Left colon (tissue), 2 donors: ENCODE results near the gene SLCO4C1. TPM values are rescaled to one million over a fixed set of nuclear protein-coding genes. Genes with fewer than 3 reads are reported as not detected.

Experiments used
- ATAC-seq: fragments of 200-7000 bp; cut with Tn5 transposase; one replicate; pipeline ENCODE4 v1.9.1; 2020; ENCODE audit warnings: mild to moderate bottlenecking, moderate library complexity
- DNase-seq, 2 donors: peaks; one replicate each; pipeline ENCODE4 v3.0.0-alpha.2; 2020
- intact Hi-C, 2 donors: fragments of 100-400 bp; cut with DNase I in 1 of 2; cut with micrococcal nuclease in 1 of 2; formaldehyde crosslinking; loops; one replicate each; pipeline versions ENCODE4 v1.11.2 to v1.14.0; 2022; cut with DNase I, micrococcal nuclease
- total RNA-seq, 2 donors: library from RNA; stranded (reverse); fragmentation: NEBNext Ultra II Directional; extraction: Animal tissue kit (Norgen Biotek cat#: 25700); gene quantifications; one replicate each; pipeline ENCODE4 v1.2.1, GENCODE V29; 2021
- donor health status: DM: no; HTN: no; CAD: no.
- donor health status: DM: yes; HTN: yes; CAD: no.

The SLCO4C1 gene
- total RNA-seq, 2 donors from 2014 or later: 2.3 to 2.7 TPM

- intact Hi-C loops: no loop called here
- no peak for ATAC-seq
- DNase-seq: no peak
Measured at GRCh38 chr5:102279711-102280110, 16.4 kb downstream of the SLCO4C1 start.

GRCh38 chr5:102278231-102278630 lies 17.9 kb downstream of the SLCO4C1 start:
- intact Hi-C loops: no loop called here
- DNase-seq: no peak
- no peak for ATAC-seq

GRCh38 chr5:102277144-102277543 lies 18.9 kb downstream of the SLCO4C1 start:
- ATAC-seq (no peak), DNase-seq (no peak)
- intact Hi-C loops: no loop called here

GRCh38 chr5:102271759-102272158 lies 24.3 kb downstream of the SLCO4C1 start:
- DNase-seq (no peak), ATAC-seq (no peak)
- intact Hi-C loops: no loop called here

GRCh38 chr5:102270036-102270435 lies 26.0 kb downstream of the SLCO4C1 start:
- ATAC-seq (peak; percentile 54), DNase-seq (no peak)
- intact Hi-C loops: no loop called here

GRCh38 chr5:102262688-102263087 lies 33.4 kb downstream of the SLCO4C1 start:
- DNase-seq (no peak), ATAC-seq (peak; percentile 60)
- intact Hi-C loops: no loop called here

- ATAC-seq: no peak
- intact Hi-C loops: no loop called here
- no peak for DNase-seq
Measured at GRCh38 chr5:102249381-102249780, 46.7 kb downstream of the SLCO4C1 start.

- ATAC-seq: no peak
- intact Hi-C loops: no loop called here
- no peak for DNase-seq
Measured at GRCh38 chr5:102243213-102243612, 52.9 kb downstream of the SLCO4C1 start.

GRCh38 chr5:102241809-102242421 lies 54.2 kb downstream of the SLCO4C1 start:
- intact Hi-C loops: no loop called here
- ATAC-seq: peak; percentile 99
- no peak for DNase-seq

GRCh38 chr5:102231693-102232619 lies 64.1 kb downstream of the SLCO4C1 start:
- DNase-seq (no peak), ATAC-seq (no peak)
- intact Hi-C loops: no loop called here

GRCh38 chr5:102229685-102230084 lies 66.4 kb downstream of the SLCO4C1 start:
- intact Hi-C loops: no loop called here
- DNase-seq: no peak
- peak; percentile 57 for ATAC-seq

GRCh38 chr5:102226321-102226720 lies 69.8 kb downstream of the SLCO4C1 start:
- ATAC-seq: no peak
- intact Hi-C loops: no loop called here

GRCh38 chr5:102223542-102224477 lies 72.3 kb downstream of the SLCO4C1 start:
- intact Hi-C loops: no loop called here
- peak; percentile 64 for ATAC-seq
- no peak for DNase-seq

More at GRCh38 chr5:102226321-102226720, 69.8 kb downstream of the SLCO4C1 start:
- no peak for DNase-seq

- DNase-seq (no peak), ATAC-seq (peak; percentile 51)
- intact Hi-C loops: no loop called here
Measured at GRCh38 chr5:102222772-102223171, 73.3 kb downstream of the SLCO4C1 start.

- intact Hi-C loops: no loop called here
- no peak for ATAC-seq
- DNase-seq: no peak
Measured at GRCh38 chr5:102221949-102222348, 74.1 kb downstream of the SLCO4C1 start.

GRCh38 chr5:102218159-102218558 lies 77.9 kb downstream of the SLCO4C1 start:
- peak; percentile 96 for ATAC-seq
- DNase-seq: peak in 1 of 2 donors; percentile 28
- intact Hi-C loops: no loop called here

- intact Hi-C loops: no loop called here
- ATAC-seq: peak; percentile 68
- DNase-seq: no peak
Measured at GRCh38 chr5:102216678-102217077, 79.4 kb downstream of the SLCO4C1 start.

GRCh38 chr5:102211165-102211564 lies 84.9 kb downstream of the SLCO4C1 start:
- intact Hi-C loops: no loop called here
- ATAC-seq: no peak
- DNase-seq: no peak

- DNase-seq (no peak), ATAC-seq (no peak)
- intact Hi-C loops: no loop called here
Measured at GRCh38 chr5:102200861-102201260, 95.2 kb downstream of the SLCO4C1 start.
